Loucy (cell line): Measurements from ENCODE around the gene NXN.

Experiments
- EZH2phosphoT487 ChIP-seq: fragments of 200-600 bp; IDR thresholded peaks from 2 replicates; pipeline ENCODE4 v1.6.1; 2018; ENCODE audit warnings: antibody characterized with exemption, mild to moderate bottlenecking, moderate library complexity, borderline replicate concordance
- TF ChIP-seq, protein P1 (sequence below): fragments of 200-600 bp; sonication (generic); conservative IDR thresholded peaks from 2 replicates; pipeline ENCODE4 v1.5.1; 2014; ENCODE audit warnings: mild to moderate bottlenecking, antibody characterized with exemption, low read length

DNA sequence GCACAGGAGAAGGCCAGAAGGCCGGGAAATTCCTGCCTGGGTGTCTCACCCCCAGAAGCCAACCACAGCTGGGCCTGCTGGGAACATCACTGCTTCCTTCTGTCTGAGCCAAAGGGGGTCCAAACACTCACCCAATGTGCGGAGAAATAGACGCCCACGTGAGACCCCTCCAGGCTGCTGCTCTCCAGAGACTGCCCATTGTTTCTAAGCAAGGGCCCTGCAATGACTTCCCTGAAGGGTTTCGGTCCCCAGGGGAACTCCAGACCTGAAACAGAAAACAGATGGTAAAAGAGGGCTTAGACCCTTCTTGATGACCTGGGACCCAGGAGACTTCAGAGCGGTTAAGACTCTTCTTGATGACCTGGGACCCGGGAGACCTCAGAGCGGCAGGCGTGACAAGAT is 156.1 kb downstream of the NXN start:
- TF ChIP-seq EZH2phosphoT487, result no peak
- TF ChIP-seq, protein P1, sequence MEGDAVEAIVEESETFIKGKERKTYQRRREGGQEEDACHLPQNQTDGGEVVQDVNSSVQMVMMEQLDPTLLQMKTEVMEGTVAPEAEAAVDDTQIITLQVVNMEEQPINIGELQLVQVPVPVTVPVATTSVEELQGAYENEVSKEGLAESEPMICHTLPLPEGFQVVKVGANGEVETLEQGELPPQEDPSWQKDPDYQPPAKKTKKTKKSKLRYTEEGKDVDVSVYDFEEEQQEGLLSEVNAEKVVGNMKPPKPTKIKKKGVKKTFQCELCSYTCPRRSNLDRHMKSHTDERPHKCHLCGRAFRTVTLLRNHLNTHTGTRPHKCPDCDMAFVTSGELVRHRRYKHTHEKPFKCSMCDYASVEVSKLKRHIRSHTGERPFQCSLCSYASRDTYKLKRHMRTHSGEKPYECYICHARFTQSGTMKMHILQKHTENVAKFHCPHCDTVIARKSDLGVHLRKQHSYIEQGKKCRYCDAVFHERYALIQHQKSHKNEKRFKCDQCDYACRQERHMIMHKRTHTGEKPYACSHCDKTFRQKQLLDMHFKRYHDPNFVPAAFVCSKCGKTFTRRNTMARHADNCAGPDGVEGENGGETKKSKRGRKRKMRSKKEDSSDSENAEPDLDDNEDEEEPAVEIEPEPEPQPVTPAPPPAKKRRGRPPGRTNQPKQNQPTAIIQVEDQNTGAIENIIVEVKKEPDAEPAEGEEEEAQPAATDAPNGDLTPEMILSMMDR, result no peak
